Umbilical cord (tissue), 2 donors: ENCODE data around the gene PTPRD. TPM values are rescaled to one million over a fixed set of nuclear protein-coding genes. Genes with fewer than 3 reads are reported as not detected.

Source experiments
- DNase-seq: peaks from one replicate; pipeline ENCODE4 v3.0.0-alpha.2; 2015; ENCODE audit warnings: low spot score
- total RNA-seq: library from RNA; depleted of rRNA; stranded (reverse); fragments of >200 nt; gene quantifications from one replicate; pipeline ENCODE4 v1.2.3, GENCODE V29; 2014; ENCODE audit warnings: low replicate concordance; ENCODE audit not compliant: insufficient read depth

The PTPRD gene
- total RNA-seq, 1 donor from 2014 or later: 29.1 TPM

DNA sequence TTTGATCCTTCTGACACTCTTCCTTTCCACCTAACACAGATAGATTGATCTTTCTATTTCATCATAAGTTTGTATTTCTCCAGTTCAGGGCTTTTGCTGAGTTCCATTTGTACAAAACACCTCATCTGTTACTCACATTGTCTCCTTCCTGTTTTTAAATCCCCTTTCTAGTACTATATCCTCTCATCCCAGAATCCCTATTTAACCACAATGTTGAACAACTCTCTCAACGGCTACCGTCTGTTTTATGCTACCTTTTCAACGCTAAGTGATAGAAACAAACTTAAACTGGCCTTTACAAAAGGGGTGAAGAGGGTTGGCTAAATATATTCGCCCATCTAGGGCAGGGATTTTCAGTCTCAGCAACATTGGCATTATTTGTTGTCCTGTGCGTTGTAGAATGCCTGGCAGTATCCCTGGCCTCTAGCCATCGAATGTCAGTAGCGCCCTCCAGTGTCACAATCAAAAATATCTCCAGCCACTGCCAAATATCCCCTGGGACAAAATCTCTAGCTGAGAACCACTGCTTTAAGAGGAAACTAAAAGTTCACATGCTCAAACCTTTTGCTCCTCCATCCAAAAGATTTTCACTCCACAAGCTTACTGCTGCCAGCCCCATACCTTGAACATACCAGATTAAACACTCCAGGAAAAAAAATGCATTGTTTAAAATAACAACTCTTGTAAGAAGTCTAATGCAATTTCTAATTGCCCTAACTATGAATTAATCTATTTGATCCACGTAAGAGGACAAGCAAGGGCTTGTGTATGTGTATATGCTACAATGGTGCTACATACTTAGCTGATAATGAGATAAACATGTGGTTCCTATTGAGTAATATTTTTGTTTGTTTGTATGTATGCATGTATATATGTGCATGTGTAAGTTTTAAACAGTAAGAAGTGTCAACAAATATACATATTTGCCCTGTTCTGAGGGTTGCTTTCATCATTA, 344.0 kb downstream of the PTPRD start:
- DNase-seq: peak; percentile 59

DNA sequence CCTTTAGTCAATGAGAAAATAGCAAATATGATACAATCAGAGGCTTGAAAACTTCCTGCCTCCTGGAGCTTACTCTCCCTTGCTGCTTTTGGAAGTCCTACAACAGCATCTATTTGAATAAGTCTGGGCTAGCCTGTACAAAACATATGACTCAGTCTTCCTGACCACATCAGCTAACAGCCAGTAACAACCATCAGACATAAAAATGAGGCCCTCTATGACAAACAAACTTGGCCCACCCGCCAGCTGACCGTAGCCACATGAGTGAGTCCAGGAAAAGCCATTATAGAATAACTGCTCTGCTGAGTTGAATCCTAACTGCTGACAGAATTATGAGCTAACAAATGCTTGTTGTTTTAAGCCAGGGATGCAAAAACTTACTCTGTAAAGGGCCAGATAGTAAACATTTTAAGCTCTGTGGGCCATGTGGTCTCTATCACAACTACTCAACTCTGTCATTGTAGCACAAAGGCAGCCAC, 347.6 kb downstream of the PTPRD start:
- DNase-seq: peak; percentile 95

DNA sequence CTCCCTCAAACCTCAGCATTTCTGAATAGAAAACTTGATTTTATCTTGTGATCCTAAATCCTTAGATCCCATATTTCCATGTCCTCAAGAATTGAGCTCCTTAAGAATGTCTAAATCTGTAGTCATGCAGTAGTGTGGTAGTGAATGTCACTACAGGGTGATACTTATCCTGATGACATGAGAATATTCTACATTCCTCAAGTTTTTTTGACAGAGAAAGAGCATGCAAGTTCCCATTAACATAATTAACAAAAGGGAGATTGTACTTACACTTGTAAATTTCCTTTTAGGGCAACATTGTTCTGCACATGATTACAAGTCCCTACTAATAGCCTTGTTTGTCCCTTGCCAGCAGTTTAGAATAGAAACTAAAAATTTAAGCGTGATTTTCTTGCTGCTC, 352.3 kb downstream of the PTPRD start:
- no peak for DNase-seq

DNA sequence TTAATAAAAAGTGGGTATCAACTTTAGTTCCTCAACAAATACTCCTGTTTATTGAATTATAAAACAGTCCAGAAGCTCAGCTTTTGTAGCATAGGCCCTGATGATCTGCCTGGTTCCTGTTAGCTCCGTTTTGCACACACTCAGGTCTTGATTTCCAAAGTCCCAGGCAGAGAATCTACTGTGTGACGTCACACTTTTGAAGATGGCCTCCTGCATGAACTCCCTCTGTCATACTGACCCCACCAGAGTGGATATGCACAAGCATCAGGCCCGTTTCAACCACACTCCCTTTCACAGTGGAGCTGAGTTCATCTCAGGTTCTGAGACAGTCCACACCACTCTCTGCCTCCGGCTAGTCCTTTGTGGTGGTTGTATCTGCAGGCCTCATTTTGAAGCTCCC, 353.1 kb downstream of the PTPRD start:
- DNase-seq: no peak

DNA sequence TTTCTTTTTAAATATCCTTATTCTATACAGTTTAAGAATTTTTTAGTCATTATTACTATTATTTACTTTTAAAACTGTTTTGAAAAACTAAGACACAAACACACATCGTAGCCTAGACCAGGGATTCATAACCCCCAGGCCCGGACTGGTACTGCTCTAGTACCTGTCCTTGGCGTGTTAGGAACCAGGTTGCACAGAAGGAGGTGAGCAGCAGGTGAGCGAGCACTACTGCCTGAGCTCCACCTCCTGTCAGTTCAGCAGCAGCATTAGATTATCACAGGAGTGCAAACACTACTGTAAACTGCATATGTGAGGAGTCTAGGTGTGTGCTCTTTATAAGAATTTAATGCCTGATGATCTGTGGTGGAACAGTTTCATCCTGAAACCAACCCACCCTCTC, 357.0 kb downstream of the PTPRD start:
- no peak for DNase-seq

DNA sequence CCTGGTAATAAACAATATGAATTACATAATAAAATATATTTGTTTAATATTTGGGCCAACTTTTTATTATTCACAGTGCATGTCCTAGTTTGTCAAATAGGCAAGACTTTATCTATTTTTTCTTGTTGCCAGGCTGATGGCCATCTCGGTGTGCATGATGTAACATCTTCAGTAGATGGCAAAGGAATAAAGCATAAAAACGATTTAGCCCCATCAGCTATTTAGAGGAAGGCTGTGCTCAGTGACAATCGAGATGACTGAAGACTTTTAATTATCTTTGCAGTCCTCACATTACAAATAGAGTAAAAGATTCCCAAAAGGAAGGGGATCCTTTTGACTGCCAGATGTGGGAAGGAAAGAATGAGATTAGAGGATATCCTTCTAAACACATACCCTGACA, 358.5 kb downstream of the PTPRD start:
- DNase-seq: no peak

DNA sequence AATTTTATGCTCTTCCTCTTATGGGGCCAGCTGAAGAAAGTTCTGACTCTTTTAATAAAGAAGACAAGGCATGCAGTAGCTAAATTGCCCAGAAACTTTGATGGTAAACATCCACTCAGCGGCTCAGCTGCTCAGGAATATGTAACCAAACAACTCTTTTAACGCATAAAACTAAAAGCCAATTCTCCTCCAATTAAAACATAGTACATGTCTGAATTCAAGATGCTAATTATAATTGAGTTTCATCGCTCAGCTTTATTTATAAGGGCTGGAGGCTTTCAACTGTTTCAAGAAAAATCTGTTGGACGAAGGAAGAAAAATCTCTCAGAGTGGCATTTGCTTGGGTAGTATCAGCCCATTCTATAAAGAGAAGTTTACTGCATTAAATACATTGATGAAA, 359.5 kb downstream of the PTPRD start:
- no peak for DNase-seq

DNA sequence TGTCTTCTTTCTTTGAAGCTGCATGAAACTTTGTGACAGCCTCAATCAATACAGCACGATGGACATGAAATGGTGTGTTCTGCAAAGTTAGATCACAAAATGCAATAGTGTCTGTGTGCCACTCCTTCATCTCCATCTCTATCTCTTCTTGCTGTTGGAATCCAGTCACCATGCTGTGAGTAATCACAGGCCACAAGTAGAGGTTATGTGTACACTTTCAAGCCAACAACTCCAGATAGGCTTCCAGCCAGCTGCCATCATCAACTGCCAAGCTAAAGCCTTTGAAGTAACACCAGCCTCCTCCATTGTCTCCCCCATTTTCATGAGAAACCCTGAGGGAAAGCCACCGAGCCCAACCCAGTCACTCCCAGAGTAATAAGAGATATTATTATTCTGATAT, 360.6 kb downstream of the PTPRD start:
- DNase-seq: peak; percentile 54

DNA sequence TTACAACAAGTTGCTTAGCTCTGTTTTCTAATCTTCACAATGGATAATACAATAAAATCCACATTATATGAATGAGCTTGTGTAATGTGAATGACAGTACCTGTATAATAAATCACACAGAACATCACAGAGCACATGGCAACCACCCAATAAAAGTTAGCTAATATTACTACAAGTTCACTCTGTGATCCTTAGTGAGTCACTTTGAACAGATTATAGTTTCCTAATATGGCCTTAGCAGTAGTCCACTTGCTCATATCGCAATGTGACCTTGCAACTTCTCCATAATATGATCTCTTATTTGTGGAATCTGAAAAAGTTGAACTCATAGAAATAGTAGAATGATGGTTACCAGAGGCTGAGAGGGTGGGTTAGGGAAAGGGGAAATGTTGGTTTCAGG, 361.3 kb downstream of the PTPRD start:
- DNase-seq: peak; percentile 80

DNA sequence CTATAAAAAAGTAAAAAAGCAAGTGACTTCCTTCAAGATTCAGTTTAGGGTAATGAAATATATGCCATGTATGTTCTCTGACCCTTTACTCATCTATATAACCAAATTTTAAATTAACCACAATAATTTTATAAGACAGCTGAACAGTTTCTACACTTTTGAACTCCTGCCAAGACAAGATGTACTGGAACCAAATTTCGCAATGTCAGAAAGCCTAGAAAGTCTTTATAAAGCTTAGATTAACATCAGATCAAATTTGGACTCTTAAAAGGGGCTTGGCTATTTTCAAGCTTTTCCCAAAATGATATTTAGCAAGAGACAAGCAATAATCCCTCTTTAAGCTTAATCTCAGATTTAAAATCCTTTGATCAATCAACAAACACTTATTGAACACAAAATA, 362.6 kb downstream of the PTPRD start:
- peak; percentile 77 for DNase-seq

DNA sequence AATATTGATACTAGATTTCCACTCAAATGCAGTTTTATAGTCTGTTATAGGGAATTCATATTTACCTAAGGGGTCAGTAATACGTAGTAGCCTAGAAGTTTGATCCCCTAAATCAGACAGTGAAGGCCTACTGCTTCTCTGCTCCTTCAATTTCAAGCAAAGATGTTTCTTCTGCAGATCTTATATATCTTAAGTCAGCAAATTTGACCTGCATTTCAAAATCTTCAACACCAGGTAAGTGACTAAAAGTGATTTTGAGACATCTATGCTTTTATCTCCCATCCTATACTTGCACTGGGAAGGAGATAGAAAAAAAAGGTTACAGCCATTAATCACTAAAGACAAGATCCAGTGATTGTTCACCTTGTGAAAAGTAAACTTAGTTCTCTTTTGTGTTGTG, 363.9 kb downstream of the PTPRD start:
- DNase-seq: no peak

DNA sequence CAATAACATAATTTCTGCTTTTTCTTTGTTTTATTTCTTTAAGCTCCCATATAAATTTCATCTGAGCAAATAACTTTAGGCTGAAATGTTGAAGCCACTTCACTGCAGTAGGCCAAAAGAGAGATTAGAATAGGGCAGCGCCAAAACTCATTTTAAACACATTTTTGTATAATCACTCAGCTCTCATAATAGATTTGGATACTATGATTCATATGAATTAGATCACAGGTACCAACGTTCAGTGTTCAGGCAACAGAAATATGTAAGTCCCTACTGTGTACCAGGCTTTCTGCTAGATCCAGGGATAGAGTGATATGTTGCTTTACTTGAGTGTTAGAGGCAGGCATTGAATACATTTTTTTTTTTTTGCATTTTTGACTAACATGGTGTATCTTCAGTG, 370.5 kb downstream of the PTPRD start:
- no peak for DNase-seq

DNA sequence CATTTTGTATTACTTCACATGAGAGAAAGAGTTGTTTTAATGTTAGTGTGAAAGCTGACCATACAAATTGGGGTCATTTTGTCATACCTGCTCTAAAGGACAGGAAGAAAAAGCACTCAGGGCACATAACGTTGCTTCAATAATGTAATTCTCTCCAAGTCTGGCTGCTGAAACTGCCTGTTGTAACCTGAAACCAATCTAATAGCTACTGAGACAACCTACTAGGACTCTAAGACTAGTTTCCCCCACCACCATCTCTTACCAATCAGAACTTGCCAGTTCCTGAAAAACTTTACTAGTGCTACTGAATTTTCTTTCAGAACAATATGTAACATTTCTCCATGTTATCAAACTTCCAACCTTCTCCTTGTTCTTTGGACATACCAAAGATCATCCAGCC, 374.7 kb downstream of the PTPRD start:
- no peak for DNase-seq

DNA sequence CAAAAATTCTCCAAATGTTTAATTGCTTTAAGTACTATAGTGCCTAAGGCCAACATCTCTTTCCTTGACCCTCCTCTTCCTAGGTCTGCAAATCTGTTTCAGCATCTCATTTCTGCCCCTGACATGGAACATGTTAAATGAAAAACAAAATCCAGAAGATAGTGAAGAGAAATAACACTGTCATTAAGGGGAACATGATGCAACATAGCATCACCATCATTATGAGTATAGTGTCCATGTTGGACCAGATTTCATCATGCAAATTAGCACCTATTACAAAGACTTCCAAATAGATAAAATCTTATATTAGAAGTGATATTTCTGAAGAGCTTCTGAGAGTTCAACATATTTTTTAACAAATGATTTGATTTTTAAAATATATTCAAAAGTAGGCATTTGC, 375.2 kb downstream of the PTPRD start:
- no peak for DNase-seq

DNA sequence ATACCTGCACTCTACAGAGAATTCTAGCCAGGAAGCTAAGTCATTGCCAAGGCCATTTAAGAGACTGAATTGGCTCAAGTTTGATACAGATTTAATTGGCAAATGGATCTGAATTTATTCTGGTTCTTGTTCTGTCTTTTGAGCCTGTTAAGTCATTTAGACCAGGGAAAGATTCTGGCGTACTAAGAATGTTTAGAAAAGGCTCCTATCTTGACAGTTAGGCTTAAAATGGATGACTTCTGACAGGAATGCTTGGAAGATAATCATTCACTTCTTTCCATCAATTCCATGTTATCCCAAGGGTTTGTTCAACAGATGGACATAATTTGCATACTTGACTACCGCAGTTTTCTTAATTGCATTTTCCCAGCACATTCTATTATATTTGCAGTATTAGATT, 376.6 kb downstream of the PTPRD start:
- no peak for DNase-seq

DNA sequence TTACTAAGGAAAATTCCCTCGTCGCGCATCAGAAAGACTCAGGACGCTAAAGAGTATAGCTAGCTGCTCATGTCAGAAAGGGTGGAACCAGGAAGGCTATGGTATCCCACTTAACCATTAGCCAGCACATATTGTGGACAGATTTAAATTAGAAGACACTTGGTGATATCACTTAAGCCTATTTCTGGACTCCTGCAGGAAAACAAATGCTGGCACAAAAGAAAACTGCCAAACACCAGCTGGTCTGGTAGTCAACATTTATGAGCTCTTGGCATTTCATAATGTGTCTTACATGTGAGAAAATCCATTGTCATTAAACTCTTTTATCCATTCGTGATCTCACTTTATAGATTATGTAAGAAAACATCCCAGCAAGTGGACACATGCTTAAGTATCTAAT, 377.4 kb downstream of the PTPRD start:
- DNase-seq: no peak

DNA sequence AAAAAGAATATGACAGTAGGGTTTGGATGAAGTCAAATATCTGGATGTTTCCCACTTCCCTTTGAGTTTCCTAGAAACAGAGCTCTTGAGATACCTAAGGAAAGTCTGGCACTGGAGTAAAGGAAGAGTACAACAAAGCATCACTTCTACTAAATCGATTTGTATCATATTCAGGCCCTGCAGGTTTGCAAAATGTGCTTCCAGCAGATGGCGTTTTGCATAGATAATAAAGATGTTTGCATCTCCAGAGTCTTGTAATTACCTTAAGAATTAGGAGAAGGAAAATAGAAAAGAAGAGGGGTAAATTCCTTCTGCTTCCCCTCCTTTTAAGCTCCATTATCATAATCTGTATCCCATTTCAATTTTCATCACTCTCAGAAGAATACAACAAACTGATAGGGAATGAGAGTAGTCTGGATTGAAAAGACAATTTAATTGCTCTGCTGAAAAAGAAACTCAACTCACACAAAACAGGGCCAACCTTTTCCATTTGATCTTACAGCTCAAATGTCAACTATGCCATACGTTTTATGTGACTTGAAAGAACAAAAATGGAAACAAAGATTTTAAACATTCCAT, 380.4 kb downstream of the PTPRD start:
- DNase-seq: no peak

DNA sequence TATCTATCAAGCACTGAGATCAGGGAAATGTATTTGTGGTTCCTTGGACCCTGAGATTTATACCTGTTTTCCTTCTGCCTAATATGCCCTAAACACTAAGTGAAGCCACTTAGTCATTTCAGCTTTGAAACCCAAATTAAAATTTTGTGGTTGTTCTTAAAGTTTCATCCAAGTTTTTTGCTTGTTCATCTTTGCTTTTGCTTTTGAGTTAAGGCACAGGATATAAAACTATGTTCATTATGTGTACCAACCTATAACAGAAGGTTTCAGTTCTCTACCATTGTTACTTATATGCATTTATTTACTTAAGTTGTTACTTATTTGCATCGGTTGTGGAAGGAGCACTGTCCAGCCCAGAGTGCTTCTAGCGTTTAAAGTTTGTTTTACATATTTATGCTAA, 382.3 kb downstream of the PTPRD start:
- no peak for DNase-seq

DNA sequence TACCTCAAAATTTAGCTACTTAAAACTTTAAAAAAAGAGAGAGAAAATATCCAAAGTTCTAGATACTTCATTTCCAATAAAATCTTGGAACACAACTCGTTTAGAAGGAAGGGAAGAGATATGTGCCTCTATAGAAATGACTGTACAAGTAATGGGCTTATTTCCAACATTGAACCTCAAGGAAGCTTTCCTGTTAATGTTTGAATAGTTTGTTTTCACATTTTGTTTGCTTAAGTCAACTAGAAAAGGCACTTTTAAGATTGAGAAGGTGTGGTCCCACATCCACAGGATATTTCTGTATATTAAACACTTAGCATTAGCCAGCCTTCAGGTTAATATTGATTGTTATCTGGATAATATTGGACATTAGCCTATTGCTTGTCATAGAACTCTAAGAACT, 384.7 kb downstream of the PTPRD start:
- no peak for DNase-seq

DNA sequence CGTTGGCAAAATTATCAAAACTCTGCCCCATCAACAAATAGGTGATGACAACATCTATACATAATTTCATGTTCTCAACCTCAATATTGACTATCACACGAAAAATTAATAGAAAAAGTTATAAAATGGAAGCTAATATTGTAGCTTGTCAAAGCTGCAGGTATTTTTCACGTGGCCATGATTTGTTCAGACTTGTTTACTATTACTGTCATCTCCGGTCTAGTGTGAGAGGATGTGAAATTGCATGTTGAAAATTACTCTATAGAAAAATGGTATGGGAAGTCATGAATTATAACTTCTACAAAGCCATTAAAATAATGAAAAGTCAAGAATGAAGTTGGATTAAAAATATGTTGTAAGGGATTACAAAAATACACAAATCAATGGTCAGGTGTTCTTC, 385.8 kb downstream of the PTPRD start:
- no peak for DNase-seq

DNA sequence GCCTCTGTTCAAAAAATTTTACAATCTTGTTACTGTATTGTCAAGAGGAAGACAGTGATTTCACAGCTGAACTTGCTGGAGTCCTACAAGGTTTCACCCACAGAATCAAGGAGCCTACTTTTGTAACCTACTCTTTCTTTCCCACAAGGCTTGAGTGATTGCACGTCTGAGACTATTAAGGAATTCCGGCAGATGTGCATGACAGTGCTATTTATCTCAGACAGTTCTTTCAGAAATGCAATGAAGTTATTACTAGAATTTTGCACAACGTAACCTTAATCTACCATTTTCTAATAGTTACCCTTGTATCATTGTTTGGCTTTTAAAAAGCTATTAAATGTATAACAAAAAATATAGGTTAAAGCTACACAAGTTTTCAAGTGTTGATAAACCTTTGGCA, 400.1 kb downstream of the PTPRD start:
- DNase-seq: no peak

DNA sequence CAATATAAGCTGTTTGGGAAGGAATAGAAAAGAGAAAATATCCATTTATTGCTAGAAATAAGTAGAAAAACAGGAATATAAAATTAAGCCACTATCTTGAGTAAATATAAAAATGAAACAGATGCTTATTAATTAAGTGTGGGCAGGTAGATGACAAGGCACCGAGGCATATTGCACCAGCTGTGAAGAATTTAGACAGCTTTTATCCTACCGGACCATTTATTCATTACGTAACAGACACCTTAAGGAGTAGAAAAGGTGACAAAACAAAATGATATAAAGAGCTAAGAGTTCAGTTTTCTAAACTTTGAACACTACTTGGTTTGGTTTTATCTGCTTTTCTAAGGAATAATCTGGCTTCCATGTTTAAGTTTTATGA, 404.1 kb downstream of the PTPRD start:
- no peak for DNase-seq

DNA sequence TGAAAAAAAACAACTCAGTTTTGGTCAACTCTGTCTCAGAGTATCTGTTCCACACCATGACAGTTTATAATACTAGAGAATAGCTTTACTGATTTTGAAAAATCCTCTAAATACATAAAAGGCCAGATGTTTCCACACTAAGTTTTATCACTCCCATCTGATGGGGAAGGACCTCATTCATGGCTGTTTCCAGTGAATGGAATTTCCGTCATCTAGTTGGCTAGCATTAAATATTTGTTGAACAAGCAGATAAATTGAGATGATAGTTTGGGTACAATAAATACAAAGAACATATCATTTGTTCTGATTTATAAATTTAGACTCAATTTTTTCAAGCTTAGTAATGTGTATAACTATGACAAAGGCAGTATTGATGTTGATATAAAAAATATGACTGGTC, 408.5 kb downstream of the PTPRD start:
- no peak for DNase-seq
